Epithelial cell of esophagus (primary cell): Measurements from ENCODE around the gene CDH4.

Experiments used
- DNase-seq: peaks from one replicate; pipeline ENCODE4 v3.0.0; 2010; ENCODE audit warnings: low read depth
- H3K4me3 ChIP-seq: 2 replicates; pipeline ENCODE4 v1.5.1; 2011; ENCODE audit warnings: mild to moderate bottlenecking, low read length, control low read depth
- CTCF ChIP-seq: IDR thresholded peaks from 2 replicates; pipeline ENCODE4 v1.5.1; 2011; ENCODE audit warnings: low read depth, mild to moderate bottlenecking, low read length, control low read depth, inconsistent platforms; ENCODE audit not compliant: insufficient read depth; ENCODE audit errors: missing control alignments

Gene CDH4

GRCh38 chr20:61387204-61387953 lies 135.3 kb downstream of the CDH4 start:
- no peak for TF ChIP-seq CTCF
- H3K4me3 ChIP-seq: peak overlapping the region; percentile 14
- peak; percentile 87 for DNase-seq

- no peak for DNase-seq
- no peak for TF ChIP-seq CTCF
- no peak overlapping the region for H3K4me3 ChIP-seq
These were observed 135.9 kb downstream of the CDH4 start for GRCh38 chr20:61387954-61388348.

- H3K4me3 ChIP-seq: no peak overlapping the region
- DNase-seq: no peak
- no peak for TF ChIP-seq CTCF
These were observed 137.0 kb downstream of the CDH4 start for GRCh38 chr20:61389077-61389476.

GRCh38 chr20:61391185-61391584 lies 139.1 kb downstream of the CDH4 start:
- TF ChIP-seq CTCF: no peak
- DNase-seq: no peak
- H3K4me3 ChIP-seq: no peak overlapping the region

- no peak for TF ChIP-seq CTCF
- DNase-seq: peak; percentile 34
- H3K4me3 ChIP-seq: no peak overlapping the region
These were observed 139.9 kb downstream of the CDH4 start for GRCh38 chr20:61391812-61392520.

GRCh38 chr20:61394088-61394799 lies 142.2 kb downstream of the CDH4 start:
- TF ChIP-seq CTCF: no peak
- no peak overlapping the region for H3K4me3 ChIP-seq
- no peak for DNase-seq
